Esophagus muscularis mucosa (tissue), 3 donors: Measurements from ENCODE around the gene CEL.

ENCODE experiments used
- POLR2A ChIP-seq: fragments of 450-650 bp; IDR thresholded peaks from one replicate; pipeline ENCODE4 v1.6.1; 2017; ENCODE audit warnings: antibody characterized with exemption, moderate library complexity, mild to moderate bottlenecking, low read depth
- POLR2AphosphoS5 ChIP-seq, 2 donors: sonication (generic); formaldehyde crosslinking; IDR thresholded peaks; one replicate each; pipeline ENCODE4 v1.6.1; 2017; ENCODE audit warnings: antibody characterized with exemption in 2 of 2
- TF ChIP-seq, protein P1 (sequence below), 3 experiments: fragments of 200-600 bp in 2 of 3; fragments of 450-650 bp in 1 of 3; sonication (generic) in 2 of 3; IDR thresholded peaks; one replicate each; pipeline ENCODE4 v1.5.1; 2017 to 2019; ENCODE audit warnings: antibody characterized with exemption in 3 of 3, mild to moderate bottlenecking in 2 of 3, moderate library complexity in 1 of 3

DNA sequence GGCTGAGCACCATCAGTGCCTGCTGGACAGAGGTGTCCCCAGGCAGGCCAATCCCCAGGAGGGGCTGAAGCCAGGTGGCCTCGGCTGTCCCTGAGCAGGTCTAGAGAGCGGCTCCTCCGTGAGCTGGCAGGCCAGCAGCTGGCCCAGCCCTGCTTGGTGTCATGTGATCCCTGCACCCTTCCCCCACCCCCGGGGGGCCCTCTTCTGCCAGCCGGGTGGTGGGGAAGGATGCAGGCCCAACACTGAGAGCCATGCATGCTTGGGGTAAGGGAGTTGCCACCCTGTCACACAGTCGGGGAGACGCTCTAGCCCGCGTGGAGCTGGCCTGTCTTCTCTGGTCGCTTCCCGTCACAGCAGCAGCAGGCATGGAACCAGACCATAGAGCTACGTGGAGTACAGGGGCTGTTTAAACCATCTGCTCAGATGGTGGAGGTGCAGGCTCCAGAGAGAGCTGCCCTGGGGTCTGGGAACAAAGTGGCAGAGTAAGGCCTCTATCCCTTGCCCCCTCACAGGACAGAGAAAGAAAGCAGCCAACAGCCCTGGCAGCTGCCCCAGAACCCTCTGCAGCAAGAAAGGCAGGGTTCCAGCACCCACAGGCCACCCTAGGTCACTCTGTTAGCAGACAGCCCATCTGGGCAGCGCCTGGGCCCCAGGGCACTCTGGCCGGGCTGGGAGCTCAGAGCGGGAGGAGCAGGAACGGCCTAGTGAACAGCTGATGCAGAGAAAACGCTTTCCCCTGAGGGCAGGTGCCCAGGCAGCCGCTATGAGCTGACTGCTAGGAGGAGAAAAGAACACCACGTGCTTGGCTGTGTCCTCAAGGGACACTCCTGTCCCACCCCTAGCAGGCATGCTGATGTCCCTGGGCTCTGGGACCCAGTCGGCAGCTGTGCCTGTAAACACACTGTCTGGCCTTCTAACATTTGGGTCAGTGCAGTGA, 52.4 kb downstream of the CEL start:
- TF ChIP-seq, protein P1, sequence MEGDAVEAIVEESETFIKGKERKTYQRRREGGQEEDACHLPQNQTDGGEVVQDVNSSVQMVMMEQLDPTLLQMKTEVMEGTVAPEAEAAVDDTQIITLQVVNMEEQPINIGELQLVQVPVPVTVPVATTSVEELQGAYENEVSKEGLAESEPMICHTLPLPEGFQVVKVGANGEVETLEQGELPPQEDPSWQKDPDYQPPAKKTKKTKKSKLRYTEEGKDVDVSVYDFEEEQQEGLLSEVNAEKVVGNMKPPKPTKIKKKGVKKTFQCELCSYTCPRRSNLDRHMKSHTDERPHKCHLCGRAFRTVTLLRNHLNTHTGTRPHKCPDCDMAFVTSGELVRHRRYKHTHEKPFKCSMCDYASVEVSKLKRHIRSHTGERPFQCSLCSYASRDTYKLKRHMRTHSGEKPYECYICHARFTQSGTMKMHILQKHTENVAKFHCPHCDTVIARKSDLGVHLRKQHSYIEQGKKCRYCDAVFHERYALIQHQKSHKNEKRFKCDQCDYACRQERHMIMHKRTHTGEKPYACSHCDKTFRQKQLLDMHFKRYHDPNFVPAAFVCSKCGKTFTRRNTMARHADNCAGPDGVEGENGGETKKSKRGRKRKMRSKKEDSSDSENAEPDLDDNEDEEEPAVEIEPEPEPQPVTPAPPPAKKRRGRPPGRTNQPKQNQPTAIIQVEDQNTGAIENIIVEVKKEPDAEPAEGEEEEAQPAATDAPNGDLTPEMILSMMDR (IDR thresholded peaks at IDR 0.05) = no peak
- TF ChIP-seq POLR2A (no peak), POLR2AphosphoS5 (IDR thresholded peaks at IDR 0.05) (no peak)
